CD14-positive monocyte (primary cell): ENCODE results near the gene EPHB2. TPM values are rescaled to one million over a fixed set of nuclear protein-coding genes. Genes with fewer than 3 reads are reported as not detected.

Experiments
- DNase-seq, 3 donors: peaks; one replicate each; pipeline ENCODE4 v3.0.0-alpha.2; 2011 to 2022
- H2AFZ ChIP-seq: 2 replicates; pipeline ENCODE4 v1.6.0; 2012; ENCODE audit warnings: mild to moderate bottlenecking, low read depth, low read length, inconsistent platforms; ENCODE audit not compliant: insufficient read depth, poor library complexity, severe bottlenecking
- H3K27ac ChIP-seq, 2 donors: 1 replicate in 1 of 2; 2 replicates in 1 of 2; pipeline ENCODE4 v1.5.1; 2012 to 2013; ENCODE audit warnings: low read length in 2 of 2, control low read depth in 1 of 2, inconsistent platforms in 1 of 2, low read depth in 1 of 2, mild to moderate bottlenecking in 1 of 2
- H3K27me3 ChIP-seq, 2 donors: one replicate each; pipeline versions ENCODE4 v1.6.0 to v1.6.1; 2011 to 2013; ENCODE audit warnings: low read length in 2 of 2; ENCODE audit not compliant: control insufficient read depth in 2 of 2, insufficient read depth in 2 of 2
- H3K36me3 ChIP-seq, 2 donors: replicated peaks in 1 of 2; 1 replicate in 1 of 2; 2 replicates in 1 of 2; pipeline versions ENCODE4 v1.5.1 to v1.6.1; 2012 to 2013; ENCODE audit warnings: low read length in 2 of 2, control low read depth in 1 of 2, inconsistent platforms in 1 of 2, mild to moderate bottlenecking in 1 of 2; ENCODE audit not compliant: insufficient read depth in 2 of 2, control insufficient read depth in 1 of 2
- H3K4me1 ChIP-seq, 2 donors: 1 replicate in 1 of 2; 2 replicates in 1 of 2; pipeline versions ENCODE4 v1.5.1 to v1.6.1; 2012 to 2013; ENCODE audit warnings: low read length in 2 of 2, control low read depth in 1 of 2, inconsistent platforms in 1 of 2, mild to moderate bottlenecking in 1 of 2, moderate library complexity in 1 of 2; ENCODE audit not compliant: insufficient read depth in 2 of 2, control insufficient read depth in 1 of 2
- H3K4me2 ChIP-seq: replicated peaks from 2 replicates; pipeline ENCODE3; 2012; ENCODE audit warnings: low read length, moderate library complexity, mild to moderate bottlenecking; ENCODE audit not compliant: poor library complexity, severe bottlenecking; ENCODE audit errors: extremely low read depth
- H3K4me3 ChIP-seq, 3 experiments: fragments of 200-600 bp in 1 of 3; sonication (generic) in 1 of 3; replicated peaks in 1 of 3; 1 replicate in 2 of 3; 2 replicates in 1 of 3; pipeline ENCODE4 v1.5.1; 2011 to 2013; ENCODE audit warnings: low read length in 3 of 3, mild to moderate bottlenecking in 3 of 3, control low read depth in 2 of 3, low read depth in 2 of 3, inconsistent platforms in 1 of 3, moderate library complexity in 1 of 3
- H3K79me2 ChIP-seq: 2 replicates; pipeline ENCODE4 v1.6.0; 2012; ENCODE audit warnings: mild to moderate bottlenecking, control low read depth, inconsistent platforms, low read length, moderate library complexity; ENCODE audit not compliant: insufficient read depth
- H3K9ac ChIP-seq: 2 replicates; pipeline ENCODE4 v1.6.0; 2017; ENCODE audit warnings: low read length, mild to moderate bottlenecking; ENCODE audit not compliant: insufficient read depth, poor library complexity, severe bottlenecking
- H3K9me3 ChIP-seq, 2 donors: replicated peaks in 1 of 2; 1 replicate in 1 of 2; 2 replicates in 1 of 2; pipeline versions ENCODE4 v1.5.1 to v1.6.1; 2012 to 2013; ENCODE audit warnings: low read length in 2 of 2, control low read depth in 1 of 2; ENCODE audit not compliant: control insufficient read depth in 1 of 2, insufficient read depth in 1 of 2
- H4K20me1 ChIP-seq: 2 replicates; pipeline ENCODE4 v1.6.0; 2012; ENCODE audit warnings: mild to moderate bottlenecking, low read length, control low read depth, moderate library complexity; ENCODE audit not compliant: insufficient read depth
- H3K27ac Mint-ChIP-seq, 7 donors: one replicate each; pipeline ENCODE4 v1.8.0; 2020; ENCODE audit warnings: mild to moderate bottlenecking in 7 of 7, mixed read lengths in 7 of 7, moderate library complexity in 6 of 7, inconsistent platforms in 2 of 7
- H3K27me3 Mint-ChIP-seq, 3 donors: one replicate each; pipeline ENCODE4 v1.8.0; 2021 to 2022; ENCODE audit warnings: low read depth in 3 of 3, mild to moderate bottlenecking in 3 of 3, mixed read lengths in 3 of 3, moderate library complexity in 3 of 3, inconsistent platforms in 1 of 3
- H3K36me3 Mint-ChIP-seq, 2 donors: one replicate each; pipeline ENCODE4 v1.8.0; 2020; ENCODE audit warnings: mixed read lengths in 2 of 2, inconsistent platforms in 1 of 2, mild to moderate bottlenecking in 1 of 2
- H3K4me1 Mint-ChIP-seq: one replicate; pipeline ENCODE4 v1.8.0; 2020; ENCODE audit warnings: mild to moderate bottlenecking, mixed read lengths
- H3K4me3 Mint-ChIP-seq, 2 donors: one replicate each; pipeline ENCODE4 v1.8.0; 2020; ENCODE audit warnings: mild to moderate bottlenecking in 2 of 2, mixed read lengths in 2 of 2, moderate library complexity in 1 of 2
- H3K9me3 Mint-ChIP-seq, 7 donors: one replicate each; pipeline ENCODE4 v1.8.0; 2020 to 2022; ENCODE audit warnings: mixed read lengths in 7 of 7, mild to moderate bottlenecking in 6 of 7, moderate library complexity in 6 of 7, inconsistent platforms in 2 of 7
- CTCF ChIP-seq: fragments of 200-600 bp; IDR thresholded peaks from one replicate; pipeline ENCODE4 v1.8.0; 2022; ENCODE audit warnings: antibody characterized with exemption, mild to moderate bottlenecking
- WGBS: methylation state at CpG from one replicate; pipeline ENCODE4 v1.1.5; 2013; ENCODE audit warnings: missing lambda C conversion rate; ENCODE audit not compliant: insufficient coverage; 5-methylcytosine and 5-hydroxymethylcytosine counted together
- intact Hi-C, 2 donors: fragments of 100-400 bp; cut with micrococcal nuclease; formaldehyde crosslinking; loops; one replicate each; pipeline versions ENCODE4 v1.15.0 to v1.15.1; 2023
- polyA plus RNA-seq, 3 donors: library from polyadenylated mRNA; depleted of rRNA in 1 of 3; unstranded in 2 of 3; stranded (reverse) in 1 of 3; fragments of 300-500 nt in 2 of 3; fragments of >200 nt in 1 of 3; fragmentation: Illumina TruSeq in 2 of 3; gene quantifications; 1 replicate in 2 of 3; 2 replicates in 1 of 3; pipeline ENCODE4 v1.2.3, GENCODE V29; 2012 to 2021

The EPHB2 gene
- polyA plus RNA-seq, 3 donors, result 2.9 to 5.6 (median 3.4) TPM

- Histone ChIP-seq H3K36me3 (no peaks in the 10 kb centered on the region), H3K4me1 (no peaks in the 10 kb centered on the region), H3K9me3 (no peaks in the 10 kb centered on the region), H3K79me2 (no peaks in the 10 kb centered on the region), H3K27me3 (no peaks in the 10 kb centered on the region), H3K9ac (no peak overlapping the region), H3K27ac (no peak overlapping the region), H2AFZ (no peak overlapping the region), H4K20me1 (no peaks in the 10 kb centered on the region), H3K4me2 (no peak overlapping the region), H3K4me3 (no peak overlapping the region)
- Mint-ChIP-seq H3K4me1 (no peaks in the 10 kb centered on the region), H3K27ac (no peak overlapping the region), H3K4me3 (no peak overlapping the region), H3K9me3 (no peaks in the 10 kb centered on the region), H3K27me3 (peaks cover 2 to 4% (median 3%) of the 10 kb centered on the region in 3 donors), H3K36me3 (no peaks in the 10 kb centered on the region)
- TF ChIP-seq CTCF, result no peak
- intact Hi-C loops, result no loop called here
- DNase-seq, result no peak
- WGBS, result 71% methylated on average over 5 of the region's 8 CpGs
These were observed 90.0 kb downstream of the EPHB2 start for GRCh38 chr1:22800629-22801028.

GRCh38 chr1:22801347-22801746 lies 90.7 kb downstream of the EPHB2 start:
- Histone ChIP-seq H2AFZ (no peak overlapping the region), H3K79me2 (no peaks in the 10 kb centered on the region), H3K36me3 (no peaks in the 10 kb centered on the region), H3K4me3 (no peak overlapping the region), H3K27me3 (no peaks in the 10 kb centered on the region), H3K9ac (no peak overlapping the region), H3K27ac (no peak overlapping the region), H3K4me2 (no peak overlapping the region), H4K20me1 (no peaks in the 10 kb centered on the region), H3K4me1 (no peaks in the 10 kb centered on the region), H3K9me3 (no peaks in the 10 kb centered on the region)
- no peak for DNase-seq
- H3K4me1 Mint-ChIP-seq, result no peaks in the 10 kb centered on the region
- peaks cover 2 to 5% (median 4%) of the 10 kb centered on the region in 3 donors for H3K27me3 Mint-ChIP-seq
- H3K4me3 Mint-ChIP-seq, result no peak overlapping the region
- TF ChIP-seq CTCF, result no peak
- H3K27ac Mint-ChIP-seq, result no peak overlapping the region
- no peaks in the 10 kb centered on the region for H3K36me3 Mint-ChIP-seq
- intact Hi-C loops, result no loop called here
- WGBS, result 97% methylated on average over 8 of the region's 9 CpGs
- H3K9me3 Mint-ChIP-seq, result no peaks in the 10 kb centered on the region
